HCT116 (cell line): Measurements from ENCODE around the gene ST7. TPM values are rescaled to one million over a fixed set of nuclear protein-coding genes. Genes with fewer than 3 reads are reported as not detected.

Experiments used
- ATAC-seq: fragments of 200-7000 bp; cut with Tn5 transposase; 2 replicates; pipeline ENCODE4 v1.9.1; 2020; ENCODE audit warnings: mild to moderate bottlenecking, moderate library complexity
- BruUV-seq: library from RNA; stranded (reverse); fragments of 400-500 nt; replicated peaks from 2 replicates; lab custom pipeline; 2021; lab: Mats Ljungman, UMichigan
- CTCF ChIA-PET: fragments of 300-600 bp; sonication (Branson Sonifier 250); formaldehyde crosslinking; loops from one replicate; lab custom pipeline; 2021; ENCODE audit warnings: antibody characterized with exemption; lab: Charles Lee
- POLR2A ChIA-PET: fragments of 300-600, 350-600 bp; sonication (Branson Sonifier 250); formaldehyde crosslinking; loops from one replicate; lab custom pipeline; 2021; ENCODE audit warnings: antibody characterized with exemption; lab: Charles Lee
- RAD21 ChIA-PET, 2 experiments: fragments of 300-600 bp; sonication (Branson Sonifier 250); formaldehyde crosslinking; loops; one replicate each; lab custom pipeline; 2023; ENCODE audit warnings: low total read pairs in 2 of 2; ENCODE audit not compliant: uncharacterized antibody in 2 of 2, unreplicated experiment in 2 of 2, low non-redundant PET in 1 of 2; lab: Charles Lee
- DNase-seq: peaks from one replicate; pipeline ENCODE4 v3.0.0-alpha.2; 2010; ENCODE audit warnings: low read depth, low spot score
- H2AFZ ChIP-seq: fragments of 200-600 bp; shearing (Covaris generic), sonication (generic); 2 replicates; pipeline ENCODE4 v1.6.1; 2017; ENCODE audit warnings: low read depth, mixed run types, mixed read lengths, antibody characterized with exemption, low read length; ENCODE audit not compliant: poor library complexity, severe bottlenecking
- H3K27ac ChIP-seq: 2 replicates; pipeline ENCODE4 v1.5.1; 2012; ENCODE audit warnings: low read depth, low read length
- H3K27me3 ChIP-seq: fragments of 200-600 bp; sonication (generic); 2 replicates; pipeline ENCODE4 v1.6.1; 2016; ENCODE audit warnings: mixed run types, low read length, mixed read lengths; ENCODE audit not compliant: insufficient read depth
- H3K36me3 ChIP-seq, 2 experiments: fragments of 200-500 bp in 1 of 2; fragments of 200-600 bp in 1 of 2; sonication (Bioruptor generic) in 1 of 2; sonication (generic) in 1 of 2; 2 replicates each; pipeline versions ENCODE4 v1.5.1 to v1.6.1; 2014 to 2016; ENCODE audit warnings: low read length in 2 of 2, inconsistent platforms in 1 of 2, mixed read lengths in 1 of 2, mixed run types in 1 of 2; ENCODE audit not compliant: insufficient read depth in 2 of 2, control insufficient read depth in 1 of 2
- H3K4me1 ChIP-seq, 2 experiments: fragments of 200-600 bp in 1 of 2; sonication (generic) in 1 of 2; 2 replicates each; pipeline versions ENCODE4 v1.5.1 to v1.6.1; 2012 to 2017; ENCODE audit warnings: low read length in 2 of 2, inconsistent platforms in 1 of 2, mild to moderate bottlenecking in 1 of 2, mixed read lengths in 1 of 2, mixed run types in 1 of 2, moderate library complexity in 1 of 2; ENCODE audit not compliant: insufficient read depth in 2 of 2, control insufficient read depth in 1 of 2
- H3K4me2 ChIP-seq: fragments of 200-600 bp; sonication (generic); 2 replicates; pipeline ENCODE4 v1.6.1; 2017; ENCODE audit warnings: mixed run types, low read length, mixed read lengths
- H3K4me3 ChIP-seq, 2 experiments: fragments of 200-600 bp in 1 of 2; sonication (generic) in 1 of 2; replicated peaks in 1 of 2; 2 replicates each; pipeline ENCODE4 v1.5.1; 2011 to 2016; ENCODE audit warnings: low read length in 2 of 2, control low read depth in 1 of 2, low read depth in 1 of 2, mild to moderate bottlenecking in 1 of 2, mixed read lengths in 1 of 2, mixed run types in 1 of 2
- H3K79me2 ChIP-seq: fragments of 200-600 bp; sonication (generic); 2 replicates; pipeline ENCODE4 v1.6.1; 2017; ENCODE audit warnings: mild to moderate bottlenecking, mixed run types, low read length, moderate library complexity, mixed read lengths; ENCODE audit not compliant: insufficient read depth
- H3K9ac ChIP-seq: fragments of 200-600 bp; sonication (generic); 2 replicates; pipeline ENCODE4 v1.6.1; 2016; ENCODE audit warnings: low read length, mixed read lengths
- H3K9me2 ChIP-seq: fragments of 200-600 bp; sonication (generic), shearing (Covaris generic); 2 replicates; pipeline ENCODE4 v1.6.1; 2017; ENCODE audit warnings: mixed run types, mild to moderate bottlenecking, moderate library complexity; ENCODE audit not compliant: insufficient read depth
- H3K9me3 ChIP-seq, 2 experiments: fragments of 200-500 bp in 1 of 2; fragments of 200-600 bp in 1 of 2; sonication (Bioruptor generic) in 1 of 2; sonication (generic) in 1 of 2; 2 replicates each; pipeline ENCODE4 v1.6.1; 2014 to 2017; ENCODE audit warnings: low read length in 2 of 2, mixed read lengths in 2 of 2, inconsistent platforms in 1 of 2, low read depth in 1 of 2, mild to moderate bottlenecking in 1 of 2, mixed run types in 1 of 2, moderate library complexity in 1 of 2; ENCODE audit not compliant: control insufficient read depth in 1 of 2, insufficient read depth in 1 of 2
- H4K20me1 ChIP-seq: fragments of 200-600 bp; sonication (generic), shearing (Covaris generic); 2 replicates; pipeline ENCODE4 v1.6.1; 2017; ENCODE audit warnings: mixed run types, mild to moderate bottlenecking, moderate library complexity; ENCODE audit not compliant: insufficient read depth
- CBX3 ChIP-seq: IDR thresholded peaks from 2 replicates; pipeline ENCODE4 v1.6.1; 2012; ENCODE audit warnings: low read depth
- CEBPB ChIP-seq: IDR thresholded peaks from 2 replicates; pipeline ENCODE4 v1.6.1; 2012; ENCODE audit warnings: low read depth
- EGR1 ChIP-seq: IDR thresholded peaks from 2 replicates; pipeline ENCODE4 v1.6.1; 2012; ENCODE audit warnings: low read depth
- ELF1 ChIP-seq: IDR thresholded peaks from 2 replicates; pipeline ENCODE4 v1.6.1; 2012; ENCODE audit warnings: low read depth, borderline replicate concordance
- EZH2 ChIP-seq: fragments of 200-600 bp; sonication (generic); IDR thresholded peaks from 2 replicates; pipeline ENCODE4 v1.6.1; 2017; ENCODE audit warnings: antibody characterized with exemption, mixed run types
- EZH2phosphoT487 ChIP-seq: fragments of 200-600 bp; IDR thresholded peaks from 2 replicates; pipeline ENCODE4 v1.6.1; 2018; ENCODE audit warnings: antibody characterized with exemption, borderline replicate concordance
- POLR2A ChIP-seq: IDR thresholded peaks from 2 replicates; pipeline ENCODE4 v1.7.0; 2011; ENCODE audit warnings: borderline replicate concordance; ENCODE audit not compliant: insufficient read depth, insufficient read length; ENCODE audit errors: extremely low read depth
- POLR2AphosphoS5 ChIP-seq: IDR thresholded peaks from 2 replicates; pipeline ENCODE4 v1.6.1; 2011; ENCODE audit warnings: mild to moderate bottlenecking, low read depth, low read length, moderate library complexity
- REST ChIP-seq: IDR thresholded peaks from 2 replicates; pipeline ENCODE4 v1.6.1; 2012; ENCODE audit warnings: low read depth
- SP1 ChIP-seq: IDR thresholded peaks from 2 replicates; pipeline ENCODE4 v1.6.1; 2012; ENCODE audit warnings: low read depth
- SRF ChIP-seq: IDR thresholded peaks from 2 replicates; pipeline ENCODE4 v1.6.1; 2012; ENCODE audit warnings: low read depth
- ZBTB33 ChIP-seq: IDR thresholded peaks from 2 replicates; pipeline ENCODE4 v1.6.1; 2011; ENCODE audit warnings: mild to moderate bottlenecking, low read length, moderate library complexity; ENCODE audit not compliant: insufficient replicate concordance; ENCODE audit errors: extremely low read depth
- ZNF274 ChIP-seq: fragments of 200-500 bp; sonication (Bioruptor generic); IDR thresholded peaks from 2 replicates; pipeline ENCODE4 v1.6.1; 2014; ENCODE audit warnings: mild to moderate bottlenecking, low read depth, low read length, inconsistent platforms
- intact Hi-C: fragments of 100-400 bp; cut with micrococcal nuclease; formaldehyde crosslinking; loops from 2 replicates; pipeline ENCODE4 v1.10.0; 2022
- total RNA-seq: library from RNA; stranded (reverse); gene quantifications from one replicate; pipeline ENCODE4 v1.2.1, GENCODE V29; 2021; ENCODE audit not compliant: unreplicated experiment
- TF ChIP-seq, protein P1 (sequence below): IDR thresholded peaks from 2 replicates; pipeline ENCODE4 v1.6.1; 2012
- TF ChIP-seq, protein P2 (sequence below), 3 experiments: fragments of 200-600 bp in 1 of 3; sonication (generic) in 1 of 3; IDR thresholded peaks in 2 of 3; conservative IDR thresholded peaks in 1 of 3; 2 replicates each; pipeline ENCODE4 v1.5.1; 2012 to 2017; ENCODE audit warnings: low read depth in 2 of 3, low read length in 2 of 3, antibody characterized with exemption in 1 of 3, borderline replicate concordance in 1 of 3, control low read depth in 1 of 3, mild to moderate bottlenecking in 1 of 3, mixed read lengths in 1 of 3, mixed run types in 1 of 3, moderate library complexity in 1 of 3; ENCODE audit not compliant: insufficient read depth in 1 of 3
- TF ChIP-seq, protein P3 (sequence below): IDR thresholded peaks from 2 replicates; pipeline ENCODE4 v1.6.1; 2012

ST7 gene
- total RNA-seq, 1 experiment from 2014 or later, result 12.6 TPM

DNA sequence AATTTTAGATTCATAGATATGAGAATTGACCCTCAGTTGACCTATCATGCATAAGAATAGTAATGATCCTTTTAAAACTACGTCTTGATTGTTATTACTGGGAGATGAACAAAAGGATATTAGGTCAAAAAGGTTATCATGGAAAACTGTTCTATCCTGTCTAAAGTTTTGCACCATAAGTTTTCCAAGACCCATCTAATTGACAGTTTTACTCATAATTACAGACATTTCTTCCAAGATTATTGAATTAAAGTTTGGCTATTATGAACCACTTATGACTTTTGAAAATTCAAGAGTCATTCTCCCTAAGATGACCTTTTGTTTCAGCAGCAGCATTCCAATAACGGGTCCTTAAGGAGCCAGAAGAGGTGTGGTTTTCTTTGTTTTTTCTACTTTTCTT lies 225.3 kb downstream of the ST7 start:
- H3K9me3 ChIP-seq, result no peaks in the 10 kb centered on the region
- ChIA-PET POLR2A (no interaction called here), CTCF (no interaction called here), RAD21 (no interaction called here)
- no peak for TF ChIP-seq POLR2AphosphoS5
- TF ChIP-seq ZNF274, result no peak
- TF ChIP-seq CBX3, result no peak
- TF ChIP-seq EZH2, result no peak
- no peak for TF ChIP-seq REST
- no peak for TF ChIP-seq ZBTB33
- TF ChIP-seq, protein P1, sequence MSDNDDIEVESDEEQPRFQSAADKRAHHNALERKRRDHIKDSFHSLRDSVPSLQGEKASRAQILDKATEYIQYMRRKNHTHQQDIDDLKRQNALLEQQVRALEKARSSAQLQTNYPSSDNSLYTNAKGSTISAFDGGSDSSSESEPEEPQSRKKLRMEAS, result no peak
- TF ChIP-seq, protein P2, sequence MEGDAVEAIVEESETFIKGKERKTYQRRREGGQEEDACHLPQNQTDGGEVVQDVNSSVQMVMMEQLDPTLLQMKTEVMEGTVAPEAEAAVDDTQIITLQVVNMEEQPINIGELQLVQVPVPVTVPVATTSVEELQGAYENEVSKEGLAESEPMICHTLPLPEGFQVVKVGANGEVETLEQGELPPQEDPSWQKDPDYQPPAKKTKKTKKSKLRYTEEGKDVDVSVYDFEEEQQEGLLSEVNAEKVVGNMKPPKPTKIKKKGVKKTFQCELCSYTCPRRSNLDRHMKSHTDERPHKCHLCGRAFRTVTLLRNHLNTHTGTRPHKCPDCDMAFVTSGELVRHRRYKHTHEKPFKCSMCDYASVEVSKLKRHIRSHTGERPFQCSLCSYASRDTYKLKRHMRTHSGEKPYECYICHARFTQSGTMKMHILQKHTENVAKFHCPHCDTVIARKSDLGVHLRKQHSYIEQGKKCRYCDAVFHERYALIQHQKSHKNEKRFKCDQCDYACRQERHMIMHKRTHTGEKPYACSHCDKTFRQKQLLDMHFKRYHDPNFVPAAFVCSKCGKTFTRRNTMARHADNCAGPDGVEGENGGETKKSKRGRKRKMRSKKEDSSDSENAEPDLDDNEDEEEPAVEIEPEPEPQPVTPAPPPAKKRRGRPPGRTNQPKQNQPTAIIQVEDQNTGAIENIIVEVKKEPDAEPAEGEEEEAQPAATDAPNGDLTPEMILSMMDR (IDR thresholded peaks at IDR 0.05 in 2 of 3, conservative IDR thresholded peaks at IDR 0.05 in 1 of 3; ENCODE audit: borderline replicate concordance in 1 of 3, insufficient read depth in 1 of 3, low read depth in 2 of 3, low read length in 2 of 3), result no peak
- TF ChIP-seq, protein P3, sequence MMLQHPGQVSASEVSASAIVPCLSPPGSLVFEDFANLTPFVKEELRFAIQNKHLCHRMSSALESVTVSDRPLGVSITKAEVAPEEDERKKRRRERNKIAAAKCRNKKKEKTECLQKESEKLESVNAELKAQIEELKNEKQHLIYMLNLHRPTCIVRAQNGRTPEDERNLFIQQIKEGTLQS, result no peak
- no peak for TF ChIP-seq SRF
- TF ChIP-seq EGR1, result no peak
- TF ChIP-seq POLR2A, result no peak
- no peak for TF ChIP-seq EZH2phosphoT487
- TF ChIP-seq CEBPB, result no peak
- TF ChIP-seq ELF1, result no peak
- TF ChIP-seq SP1, result no peak
- no TSS peak for BruUV-seq
- no peak overlapping the region for H3K9ac ChIP-seq
- H3K4me2 ChIP-seq, result no peak overlapping the region
- no peaks in the 10 kb centered on the region for H4K20me1 ChIP-seq
- no peak for ATAC-seq
- H3K4me3 ChIP-seq, result no peak overlapping the region
- H2AFZ ChIP-seq, result no peak overlapping the region
- H3K79me2 ChIP-seq, result no peaks in the 10 kb centered on the region
- no peak for DNase-seq
- no peak overlapping the region for H3K27ac ChIP-seq
- H3K4me1 ChIP-seq, result no peaks in the 10 kb centered on the region
- intact Hi-C loops, result no loop called here
- no peaks in the 10 kb centered on the region for H3K27me3 ChIP-seq
- H3K9me2 ChIP-seq, result no peaks in the 10 kb centered on the region
- H3K36me3 ChIP-seq, result no peaks in the 10 kb centered on the region
